HG02759 (cell line): Measurements from ENCODE around the gene CD248.
"Not testable (repeated sequence)": the region's sequence is repeated elsewhere in the genome, so short reads cannot be mapped to it uniquely, and the experiment has no call there.

Source experiments
- ATAC-seq: cut with Tn5 transposase; IDR thresholded peaks from one replicate; pipeline ENCODE4 v1.9.1; 2021; ENCODE audit warnings: mild to moderate bottlenecking, moderate library complexity; ENCODE audit not compliant: unreplicated experiment

Gene CD248

GRCh38 chr11:66277471-66278362 is 39.1 kb downstream of the CD248 start, which contains the start of gene CNIH2:
Gene CNIH2, plus strand, starts transcription at chr11:66278175. Its CDS starts 282 bp downstream, at chr11:66278457.
- no peak for ATAC-seq

DNA sequence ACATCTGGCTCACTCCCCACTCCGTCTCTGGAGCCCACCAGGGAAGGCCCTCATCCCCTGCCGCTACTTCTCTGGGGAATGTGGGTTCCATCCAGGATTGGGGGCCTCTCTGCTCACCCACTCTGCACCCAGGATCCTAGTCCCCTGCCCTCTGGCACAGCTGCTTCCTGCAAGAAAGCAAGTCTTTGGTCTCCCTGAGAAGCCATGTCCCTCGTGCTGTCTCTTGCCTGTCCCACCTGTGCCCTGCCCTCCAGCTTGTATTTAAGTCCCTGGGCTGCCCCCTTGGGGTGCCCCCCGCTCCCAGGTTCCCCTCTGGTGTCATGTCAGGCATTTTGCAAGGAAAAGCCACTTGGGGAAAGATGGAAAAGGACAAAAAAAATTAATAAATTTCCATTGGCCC is 39.8 kb downstream of the CD248 start:
- ATAC-seq: not testable (repeated sequence)

DNA sequence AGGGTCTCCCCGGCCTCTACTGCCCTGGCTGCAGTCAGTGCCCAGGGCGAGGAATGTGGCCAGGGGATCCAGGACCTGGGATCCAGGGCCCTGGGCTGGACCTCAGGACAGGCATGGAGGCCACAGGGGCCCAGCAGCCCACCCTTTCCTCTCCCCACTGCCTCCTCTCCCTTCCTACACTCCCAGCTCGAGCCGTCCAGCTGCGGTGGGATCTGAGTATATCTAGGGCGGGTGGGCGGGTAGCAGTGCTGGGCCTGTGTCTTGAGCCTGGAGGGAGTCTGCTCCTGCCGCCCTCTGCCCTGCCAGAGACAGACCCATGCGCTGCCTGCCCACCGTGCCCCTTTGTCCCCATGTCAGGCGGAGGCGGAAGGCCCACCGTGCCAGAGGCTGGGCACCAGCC is 40.2 kb downstream of the CD248 start:
- not testable (repeated sequence) for ATAC-seq

DNA sequence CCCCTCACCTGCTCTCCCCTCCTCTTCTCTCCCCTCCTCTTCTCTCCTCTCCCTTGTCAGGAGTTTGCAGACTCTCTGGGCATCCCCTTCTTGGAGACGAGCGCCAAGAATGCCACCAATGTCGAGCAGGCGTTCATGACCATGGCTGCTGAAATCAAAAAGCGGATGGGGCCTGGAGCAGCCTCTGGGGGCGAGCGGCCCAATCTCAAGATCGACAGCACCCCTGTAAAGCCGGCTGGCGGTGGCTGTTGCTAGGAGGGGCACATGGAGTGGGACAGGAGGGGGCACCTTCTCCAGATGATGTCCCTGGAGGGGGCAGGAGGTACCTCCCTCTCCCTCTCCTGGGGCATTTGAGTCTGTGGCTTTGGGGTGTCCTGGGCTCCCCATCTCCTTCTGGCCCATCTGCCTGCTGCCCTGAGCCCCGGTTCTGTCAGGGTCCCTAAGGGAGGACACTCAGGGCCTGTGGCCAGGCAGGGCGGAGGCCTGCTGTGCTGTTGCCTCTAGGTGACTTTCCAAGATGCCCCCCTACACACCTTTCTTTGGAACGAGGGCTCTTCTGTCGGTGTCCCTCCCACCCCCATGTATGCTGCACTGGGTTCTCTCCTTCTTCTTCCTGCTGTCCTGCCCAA is 40.7 kb downstream of the CD248 start:
- ATAC-seq: no peak

GRCh38 chr11:66275396-66275795 is 41.4 kb downstream of the CD248 start:
- ATAC-seq: no peak

DNA sequence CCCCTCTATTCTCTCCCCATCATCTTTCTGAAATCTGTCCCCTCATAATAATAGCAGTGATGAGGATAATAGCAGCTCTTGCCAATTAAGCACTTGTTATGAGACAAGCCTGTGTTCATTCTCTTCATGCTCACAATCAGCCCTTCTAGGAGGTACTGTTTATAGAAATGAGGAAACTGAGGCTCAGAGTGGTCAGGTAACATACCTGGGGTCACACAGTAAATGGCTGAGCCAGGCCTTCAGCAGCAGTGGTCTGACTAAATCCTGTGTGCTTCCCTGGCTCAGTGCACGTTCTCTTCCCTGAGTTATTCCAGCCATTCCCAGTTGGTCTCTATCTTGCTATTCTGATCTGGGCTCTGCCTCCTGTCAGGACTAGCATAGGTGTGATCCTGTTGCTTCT is 42.6 kb downstream of the CD248 start:
- ATAC-seq: no peak

GRCh38 chr11:66272596-66272995 is 44.2 kb downstream of the CD248 start:
- ATAC-seq: no peak

GRCh38 chr11:66271816-66272215 is 45.0 kb downstream of the CD248 start:
- no peak for ATAC-seq

- ATAC-seq: no peak
Observed at GRCh38 chr11:66268952-66269905, 47.6 kb downstream of the CD248 start.

DNA sequence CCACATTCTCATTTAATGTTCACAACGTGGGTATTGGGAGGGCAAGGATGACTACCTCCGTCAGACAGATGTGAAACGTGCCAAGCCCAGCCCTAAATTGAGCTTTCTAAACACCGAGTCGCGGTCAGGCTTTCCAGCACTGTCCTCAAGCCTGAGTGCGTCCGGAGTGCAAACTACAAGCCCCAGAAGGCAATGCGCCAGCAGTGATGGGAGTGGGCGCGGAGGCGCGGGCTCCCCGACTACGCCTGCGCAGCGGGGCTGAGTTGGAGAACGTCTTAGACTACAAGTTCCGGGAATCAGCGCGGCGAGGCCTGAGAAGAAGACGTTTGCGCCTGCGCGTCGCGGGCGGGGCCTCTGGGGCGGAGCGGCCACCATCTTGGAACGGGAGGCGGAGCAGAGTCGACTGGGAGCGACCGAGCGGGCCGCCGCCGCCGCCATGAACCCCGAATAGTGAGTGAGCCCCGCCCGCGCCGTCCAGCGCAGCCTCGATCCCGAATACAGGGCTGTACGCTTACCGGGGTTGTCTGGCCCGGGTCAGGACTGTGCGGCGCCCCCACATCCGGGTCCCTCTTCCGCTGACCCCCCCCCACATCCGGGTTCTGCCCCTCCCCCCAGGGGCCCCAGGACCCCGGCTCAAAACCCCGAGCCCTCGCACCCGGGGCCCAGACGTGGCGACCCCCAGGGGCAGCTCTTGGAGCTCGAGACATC is 48.4 kb downstream of the CD248 start, which contains the start of gene RAB1B:
RAB1B (plus strand) TSS at position 396 of the 708 bp plus-strand sequence; CDS start at position 437, 41 bp downstream.
- peak; percentile 81 for ATAC-seq

DNA sequence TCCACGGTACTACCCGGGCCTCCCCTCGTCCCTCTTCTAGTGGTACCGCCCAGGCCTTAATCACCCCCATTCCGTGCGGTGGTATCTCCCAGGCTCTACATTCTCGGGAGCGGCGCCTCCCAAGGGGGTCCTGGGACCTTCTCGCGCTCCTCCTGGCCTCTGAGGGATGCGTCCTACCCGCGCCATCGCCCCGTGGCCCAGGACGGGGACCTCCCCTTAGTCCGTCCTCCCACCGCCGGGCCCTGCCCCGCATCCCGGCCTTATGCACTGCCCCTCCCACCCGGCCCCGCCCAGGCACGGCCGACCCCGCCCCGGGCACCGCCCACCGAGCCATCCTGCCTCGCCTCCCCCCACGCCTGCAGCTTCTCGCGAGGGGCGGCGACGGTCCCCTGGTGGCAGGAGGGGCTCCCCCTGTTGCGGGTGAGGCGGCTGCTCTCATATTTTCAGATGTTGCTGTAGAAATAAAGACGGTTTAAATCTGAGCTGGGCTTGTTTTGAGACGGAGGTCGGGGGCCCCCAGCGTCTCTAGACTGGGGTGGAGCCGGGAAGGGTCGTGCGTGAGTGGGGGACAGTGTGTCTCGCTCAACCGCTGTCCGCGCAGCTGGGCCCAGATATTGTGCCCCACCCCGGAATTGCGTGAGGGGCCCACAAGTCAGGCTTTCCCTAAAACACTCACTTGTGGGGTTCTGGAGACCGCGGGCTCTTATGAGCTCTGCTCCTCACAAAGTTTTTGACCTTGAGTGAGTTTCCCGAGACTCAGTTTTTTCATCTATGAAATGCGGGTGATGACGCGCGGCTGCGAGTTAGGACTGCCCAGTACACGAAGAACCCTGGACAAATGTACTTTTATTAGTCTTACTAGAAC is 49.2 kb downstream of the CD248 start:
- ATAC-seq: peak; percentile 55

- no peak for ATAC-seq
Observed at GRCh38 chr11:66267039-66267378, 49.8 kb downstream of the CD248 start.

DNA sequence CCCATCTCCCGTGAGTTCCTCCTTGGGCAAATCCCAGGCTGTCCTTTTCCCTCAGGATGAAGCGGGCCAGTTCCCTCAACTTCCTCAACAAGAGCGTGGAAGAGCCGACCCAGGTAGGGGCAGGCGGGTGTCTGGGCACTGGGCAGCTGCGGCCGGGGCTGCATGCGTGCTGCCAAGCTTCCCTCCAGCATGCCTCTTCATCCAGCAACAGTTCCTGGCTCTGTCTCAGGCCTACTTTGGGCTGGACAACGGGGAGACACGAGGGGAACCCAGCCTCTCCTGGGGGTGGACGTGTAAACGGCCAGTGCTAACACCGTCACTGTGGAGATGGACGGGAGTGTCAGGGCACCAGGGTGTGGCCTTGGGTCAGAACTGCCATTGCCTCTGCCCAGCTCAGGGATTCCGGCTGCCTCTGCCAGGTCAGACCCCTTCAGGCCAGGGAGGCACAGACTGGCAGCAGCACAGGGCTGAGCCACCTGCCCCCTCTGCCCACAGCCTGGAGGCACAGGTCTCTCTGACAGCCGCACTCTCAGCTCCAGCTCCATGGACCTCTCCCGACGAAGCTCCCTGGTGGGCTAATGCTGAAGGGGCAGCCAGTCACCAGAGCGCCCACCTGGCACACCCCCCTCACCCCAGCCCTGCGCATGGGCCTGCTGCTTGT is 50.3 kb downstream of the CD248 start:
- no peak for ATAC-seq

GRCh38 chr11:66265531-66266377 is 51.1 kb downstream of the CD248 start:
- ATAC-seq: no peak

- ATAC-seq: no peak
Observed at GRCh38 chr11:66264914-66265313, 51.9 kb downstream of the CD248 start.
